Umbilical cord (tissue), 2 donors: Measurements from ENCODE around the gene FAM120C. TPM values are rescaled to one million over a fixed set of nuclear protein-coding genes. Genes with fewer than 3 reads are reported as not detected.

ENCODE experiments used
- DNase-seq: peaks from one replicate; pipeline ENCODE4 v3.0.0-alpha.2; 2015; ENCODE audit warnings: low spot score
- total RNA-seq: library from RNA; depleted of rRNA; stranded (reverse); fragments of >200 nt; gene quantifications from one replicate; pipeline ENCODE4 v1.2.3, GENCODE V29; 2014; ENCODE audit warnings: low replicate concordance; ENCODE audit not compliant: insufficient read depth

Gene FAM120C
- total RNA-seq, result 6.7 TPM

DNA sequence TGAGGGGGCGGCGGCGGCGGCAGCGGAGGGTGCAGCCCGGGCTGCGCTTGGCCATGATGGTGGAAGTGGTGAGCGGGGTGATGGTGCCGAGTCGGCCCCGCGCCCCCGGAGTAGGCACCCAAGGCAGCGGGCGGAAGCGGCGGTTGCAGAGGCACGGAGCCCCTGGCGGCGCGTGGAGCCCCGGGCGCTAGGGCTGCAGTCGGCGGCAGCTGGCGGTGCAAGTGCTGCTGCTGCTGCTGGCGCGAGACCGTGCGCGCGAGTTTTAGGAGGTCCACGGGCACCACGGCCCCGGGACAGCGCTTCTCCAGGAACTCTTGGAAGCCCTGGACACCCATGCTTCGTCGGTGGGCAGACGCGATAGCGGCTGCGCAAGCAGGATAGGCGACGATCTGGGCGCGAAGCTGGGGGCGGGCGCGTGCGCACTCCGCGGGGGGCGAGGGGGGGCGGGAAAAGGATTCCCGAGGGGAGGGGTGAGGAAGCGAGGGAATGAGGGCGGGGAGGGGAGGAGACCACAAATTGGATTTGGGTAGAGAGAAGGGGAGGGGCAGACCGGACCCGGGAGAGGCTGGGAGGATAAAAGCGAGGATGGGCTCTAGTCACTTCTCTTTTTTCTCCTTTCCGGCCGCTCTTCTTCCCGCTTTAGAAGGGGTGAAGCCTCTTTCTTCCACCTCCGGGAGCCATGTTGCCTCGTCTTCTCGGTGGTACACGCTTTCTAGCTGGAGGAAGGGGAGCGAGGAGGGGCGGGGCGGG is at the start of gene FAM120C:
Gene FAM120C, minus strand, starts transcription at position 391 of the 750 bp plus-strand sequence. Its CDS starts 56 bp downstream, at position 335.
- DNase-seq, result peak; percentile 81

DNA sequence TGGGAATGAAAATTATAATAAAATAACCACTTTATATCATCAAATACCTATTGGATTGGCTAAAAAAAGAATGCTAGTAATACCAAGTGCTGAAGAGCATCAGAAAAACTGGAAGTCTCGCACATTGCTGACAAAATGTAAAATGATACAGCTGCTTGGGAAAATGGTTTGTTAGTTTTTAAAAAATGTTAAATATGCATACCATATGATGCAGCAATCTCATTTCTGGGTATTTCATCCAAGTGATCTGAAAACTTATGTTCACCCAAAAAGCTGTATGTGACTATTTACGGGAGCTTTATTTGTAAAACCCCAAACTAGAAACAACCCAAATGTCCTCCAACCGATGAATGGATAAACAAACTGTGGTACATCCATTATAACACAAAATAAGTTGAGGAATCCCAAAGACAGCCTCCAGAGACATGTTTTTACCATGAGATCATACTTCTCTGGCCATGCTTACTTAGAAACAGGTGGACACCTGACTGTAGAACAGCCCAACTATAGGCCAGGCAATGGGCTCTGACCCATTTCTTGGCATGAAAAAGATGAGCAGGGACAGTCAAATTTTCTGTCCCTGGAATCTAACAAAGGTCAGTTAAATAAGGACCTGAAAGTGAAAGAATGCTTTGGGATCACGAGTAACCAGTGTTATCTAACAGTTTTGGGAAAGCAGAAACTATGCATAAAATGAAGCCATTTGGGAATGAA is 47.5 kb upstream of the FAM120C start:
- DNase-seq, result no peak

- no peak for DNase-seq
These were observed 40.5 kb upstream of the FAM120C start for GRCh38 chrX:54223581-54223980.

- no peak for DNase-seq
These were observed 30.5 kb upstream of the FAM120C start for GRCh38 chrX:54213603-54214002.

DNA sequence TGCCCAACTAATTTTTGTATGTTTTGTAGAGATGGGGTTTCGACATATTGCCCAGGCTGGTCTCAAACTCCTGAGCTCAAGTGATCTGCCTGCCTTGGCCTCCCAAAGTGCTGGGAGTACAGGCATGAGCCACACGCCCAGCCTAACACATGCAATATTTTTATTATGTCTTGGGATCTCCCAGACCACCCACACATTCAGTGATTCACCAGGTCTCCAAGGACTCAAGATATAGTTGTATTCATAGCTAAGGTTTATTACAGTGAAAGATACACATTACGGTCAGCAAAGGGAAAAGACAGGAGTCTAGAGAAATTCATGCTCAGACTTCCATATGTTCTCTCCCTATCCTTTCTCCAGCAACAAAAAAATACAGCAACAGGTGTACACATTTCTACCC is 25.5 kb upstream of the FAM120C start:
- no peak for DNase-seq

DNA sequence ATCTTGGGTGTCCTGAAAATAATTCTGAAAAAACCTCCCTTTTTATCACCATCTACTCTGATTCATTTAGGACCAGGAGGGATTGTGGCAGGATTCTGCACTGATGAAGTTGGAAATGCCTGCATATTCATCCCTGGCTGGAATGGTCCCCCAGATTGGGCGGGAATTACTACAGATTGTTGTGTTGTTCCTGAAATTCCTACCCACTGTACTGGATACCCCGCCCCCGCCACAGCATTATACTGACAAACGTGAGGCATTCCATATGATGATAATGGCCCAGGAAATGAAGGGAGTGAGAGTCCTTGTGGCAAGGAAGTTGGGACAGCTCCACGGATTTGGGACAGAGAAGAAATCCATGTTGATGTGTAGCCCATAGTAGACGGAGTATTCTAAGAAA is 15.2 kb upstream of the FAM120C start:
- DNase-seq, result no peak

DNA sequence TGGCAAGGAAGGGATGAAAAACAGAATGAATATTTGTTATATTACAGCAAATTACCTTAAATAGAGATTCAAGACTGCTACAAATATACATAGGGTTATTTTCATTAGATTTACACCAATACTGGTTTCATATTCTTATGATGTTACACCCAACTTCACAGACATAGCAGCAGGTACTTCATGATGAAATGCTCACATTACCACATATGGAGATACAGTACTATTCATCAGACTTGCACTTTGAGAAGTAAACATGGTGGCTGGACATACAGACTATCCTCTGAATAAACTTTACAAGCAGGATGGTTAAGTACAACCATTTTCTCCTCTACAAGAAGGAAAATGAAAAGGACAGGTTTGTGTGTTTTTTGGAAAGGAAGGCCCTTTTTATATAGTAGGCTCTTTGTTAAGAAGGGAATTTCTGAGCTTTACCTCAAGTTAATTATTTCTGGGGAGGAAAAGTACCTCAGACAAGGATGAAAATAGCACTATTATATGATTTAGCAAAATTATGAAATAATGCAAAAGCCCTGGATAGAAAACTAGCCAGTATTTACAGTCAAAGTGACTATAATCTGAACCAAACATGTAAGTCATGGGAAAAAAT is 12.0 kb upstream of the FAM120C start:
- no peak for DNase-seq

DNA sequence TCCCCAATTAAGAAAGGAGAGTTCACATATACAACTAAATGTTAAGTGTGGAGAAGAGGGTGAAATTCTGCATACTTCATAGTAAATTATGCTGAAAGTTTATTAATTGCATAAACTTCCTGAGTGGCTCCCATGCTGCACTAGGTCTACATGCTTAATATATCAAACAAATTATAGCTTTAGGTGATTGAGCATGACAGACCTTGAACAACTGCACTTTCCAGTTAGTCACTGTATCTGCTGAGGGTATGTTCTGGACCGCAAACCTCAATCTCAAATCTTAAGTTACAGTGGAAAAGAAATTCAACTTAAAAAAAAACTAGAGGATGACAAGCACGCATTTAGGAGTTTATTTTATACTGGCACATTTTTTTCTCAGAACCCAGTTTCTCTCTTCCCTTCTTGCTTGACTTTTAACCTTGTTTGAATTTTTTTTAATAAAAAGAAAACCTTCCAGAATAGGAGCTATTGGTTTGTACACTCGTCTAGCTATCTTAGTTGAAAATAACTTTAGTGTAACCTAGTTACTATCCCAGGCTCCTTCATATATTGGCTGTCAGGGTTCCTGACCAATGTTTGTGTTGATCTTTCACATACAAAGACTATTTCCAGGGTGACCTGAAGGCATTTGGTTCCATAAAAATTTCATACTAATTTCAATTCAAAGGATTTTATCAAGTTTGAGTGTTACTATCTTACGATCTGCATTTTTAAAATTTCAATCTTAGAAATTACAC is 10.2 kb upstream of the FAM120C start:
- no peak for DNase-seq

- DNase-seq, result peak; percentile 62
These were observed 1.4 kb upstream of the FAM120C start for GRCh38 chrX:54184474-54184873.

DNA sequence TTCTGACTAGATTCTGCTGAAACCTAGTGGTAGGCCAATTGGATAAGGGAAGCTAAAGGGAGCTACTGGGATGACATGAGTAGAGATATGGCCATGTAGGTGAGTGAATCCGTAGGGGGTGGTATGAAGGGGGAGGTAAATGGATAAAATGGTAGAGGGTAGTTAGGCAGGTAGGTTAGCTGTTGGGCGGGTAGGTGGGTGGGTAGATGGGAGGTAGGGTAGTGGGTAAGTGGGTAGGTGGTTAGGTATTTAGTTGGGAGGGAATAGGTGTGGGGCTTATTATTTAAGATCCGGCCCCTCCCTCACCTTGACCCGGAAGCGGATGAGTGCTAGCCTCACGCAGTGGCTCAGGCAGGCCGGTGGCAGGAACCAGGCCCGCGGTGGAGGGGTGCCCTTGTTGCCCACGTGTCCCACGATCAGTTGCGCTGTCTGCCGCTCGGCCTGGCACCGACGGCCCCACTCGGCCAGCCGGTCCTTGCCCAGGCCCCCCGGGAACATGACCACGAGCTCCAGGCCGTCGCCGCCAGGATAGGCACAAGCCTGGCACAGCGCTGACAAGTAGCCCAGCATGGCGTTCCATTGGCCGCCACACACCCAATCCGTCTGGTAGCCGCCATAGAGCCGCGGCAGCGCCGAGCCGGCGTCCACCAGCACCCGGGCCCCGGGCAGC is 725 bp downstream of the FAM120C start:
- DNase-seq, result peak; percentile 27

DNA sequence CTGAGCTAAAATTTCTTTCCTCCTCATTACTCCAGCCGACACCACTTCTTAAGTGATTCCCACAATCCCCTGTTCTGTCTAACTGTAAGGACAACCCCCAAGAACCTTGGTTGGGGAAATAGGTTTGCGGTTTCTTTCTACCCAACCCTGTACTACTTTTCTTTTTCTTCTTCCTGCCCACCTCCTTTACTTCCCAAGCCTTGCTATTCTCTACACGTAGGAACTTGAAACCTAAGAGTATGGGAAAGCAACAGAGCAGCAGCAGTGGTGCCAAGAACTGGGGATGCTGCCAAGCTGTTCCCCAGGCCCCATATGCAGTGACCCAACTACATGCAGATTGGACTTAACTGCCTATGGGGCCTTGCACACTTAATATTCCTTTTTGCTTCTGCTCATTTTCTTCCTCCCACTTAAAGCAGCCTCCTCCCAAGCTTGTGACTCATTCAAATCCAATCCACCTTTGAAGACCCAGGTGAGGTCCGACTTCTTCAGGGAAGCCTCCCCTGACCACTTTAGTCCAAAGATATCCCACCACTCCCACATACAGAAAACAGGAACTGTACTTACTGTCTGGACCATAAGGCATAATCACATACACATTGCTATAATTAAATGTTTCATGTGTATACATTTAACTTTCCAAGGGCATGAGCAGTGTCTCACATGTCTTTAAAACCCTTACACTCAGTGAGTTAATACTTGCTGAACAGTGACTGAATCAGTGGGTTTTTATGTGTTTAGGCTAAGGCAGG is 1.7 kb downstream of the FAM120C start:
- peak; percentile 47 for DNase-seq

DNA sequence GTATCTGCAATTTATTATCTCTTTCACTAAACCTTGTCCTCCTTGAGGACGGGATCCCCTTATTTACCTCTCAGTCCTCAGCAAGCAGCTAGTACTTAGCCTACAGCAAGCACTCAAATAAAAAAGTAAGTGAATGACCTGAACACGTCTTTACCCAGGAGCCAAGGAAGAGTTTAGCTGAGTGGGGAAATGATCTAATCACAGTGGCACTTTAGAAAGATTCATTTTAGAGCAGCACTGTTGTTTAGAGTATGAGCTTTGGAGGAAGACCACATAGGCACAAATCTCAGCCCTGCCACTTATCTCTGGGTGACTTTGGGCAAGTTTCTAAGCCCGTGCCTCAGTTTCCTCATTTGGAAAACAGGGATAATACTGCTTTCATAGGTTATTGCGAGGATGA is 2.7 kb downstream of the FAM120C start:
- DNase-seq, result no peak

- peak; percentile 71 for DNase-seq
These were observed 4.7 kb downstream of the FAM120C start for GRCh38 chrX:54178100-54178940.

- DNase-seq, result no peak
These were observed 5.7 kb downstream of the FAM120C start for GRCh38 chrX:54177306-54177705.

GRCh38 chrX:54173791-54174190 is 9.3 kb downstream of the FAM120C start:
- no peak for DNase-seq

- no peak for DNase-seq
These were observed 10.6 kb downstream of the FAM120C start for GRCh38 chrX:54172455-54172854.

DNA sequence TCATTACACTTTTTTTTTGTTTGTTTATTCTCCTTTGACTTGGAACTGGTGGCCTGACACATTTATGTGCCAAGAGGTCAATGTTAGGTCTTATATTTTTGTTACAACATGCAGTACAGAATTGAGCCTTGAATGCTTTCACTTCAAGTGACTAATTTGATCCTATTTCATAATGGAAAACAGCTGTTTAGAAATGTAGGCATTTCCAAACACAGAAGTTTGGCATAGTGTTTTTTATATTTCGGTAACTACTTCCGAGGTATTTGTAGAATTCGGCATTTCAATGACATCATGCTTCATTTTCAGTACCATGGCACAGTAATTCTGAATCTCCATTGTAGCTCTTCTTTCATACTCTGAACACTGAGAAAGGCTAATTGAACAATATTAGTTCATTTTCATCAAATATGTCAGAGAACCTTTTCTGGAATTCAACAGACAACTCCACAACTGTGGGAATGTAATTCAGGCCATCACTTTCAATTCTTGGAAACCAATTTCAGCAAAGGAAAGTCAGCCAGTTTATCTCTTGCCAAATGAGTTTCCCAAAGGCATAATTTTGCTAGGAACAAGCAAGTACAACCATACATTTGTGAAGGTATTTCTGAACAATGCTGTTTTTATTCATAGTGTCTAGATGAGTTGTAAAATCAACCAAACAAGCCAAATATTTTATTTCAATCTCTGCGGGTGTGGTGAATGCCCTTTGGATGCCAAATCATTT is 11.4 kb downstream of the FAM120C start:
- no peak for DNase-seq

DNA sequence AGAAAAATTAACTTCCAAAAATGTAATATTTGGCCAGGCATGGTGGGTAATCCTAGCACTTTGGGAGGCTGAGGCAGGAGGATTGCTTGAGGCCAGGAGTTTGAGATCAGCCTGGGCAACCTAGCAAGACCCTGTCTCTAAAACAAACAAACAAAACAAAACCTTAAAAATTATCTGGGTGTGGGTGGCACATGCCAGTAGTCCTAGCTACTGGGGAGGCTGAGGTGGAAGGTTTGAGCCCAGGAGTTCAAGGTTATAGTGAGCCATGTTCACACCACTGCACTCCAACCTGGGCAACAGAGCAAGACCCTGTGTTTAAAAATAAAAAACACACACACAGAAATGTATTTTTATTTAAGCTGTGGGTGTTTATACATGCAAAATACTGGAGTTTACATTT is 12.0 kb downstream of the FAM120C start:
- DNase-seq, result no peak

DNA sequence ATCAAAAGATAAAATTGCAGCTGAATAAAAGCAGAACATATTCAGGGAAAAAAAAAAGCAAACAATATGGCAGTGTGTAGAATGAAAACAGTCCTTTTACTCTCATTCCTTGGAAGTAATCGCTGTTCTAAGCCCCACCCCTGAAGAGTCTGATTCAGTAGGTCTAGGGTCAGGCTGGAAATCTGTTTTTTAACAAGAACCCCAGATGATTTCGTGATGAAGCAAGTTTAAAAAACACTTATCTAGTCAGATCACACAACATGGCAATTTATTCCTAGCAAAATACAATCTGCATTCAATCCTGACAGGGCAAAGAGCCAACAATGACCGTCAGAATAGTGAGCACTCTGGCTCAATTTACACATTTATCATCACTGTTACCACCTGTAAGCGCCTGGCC is 16.1 kb downstream of the FAM120C start:
- DNase-seq, result no peak
